ENCODE measurements around the gene CLCNKA.
"Not testable (repeated sequence)": the region's sequence is repeated elsewhere in the genome, so short reads cannot be mapped to it uniquely, and the experiment has no call there.

CLCNKA gene

DNA sequence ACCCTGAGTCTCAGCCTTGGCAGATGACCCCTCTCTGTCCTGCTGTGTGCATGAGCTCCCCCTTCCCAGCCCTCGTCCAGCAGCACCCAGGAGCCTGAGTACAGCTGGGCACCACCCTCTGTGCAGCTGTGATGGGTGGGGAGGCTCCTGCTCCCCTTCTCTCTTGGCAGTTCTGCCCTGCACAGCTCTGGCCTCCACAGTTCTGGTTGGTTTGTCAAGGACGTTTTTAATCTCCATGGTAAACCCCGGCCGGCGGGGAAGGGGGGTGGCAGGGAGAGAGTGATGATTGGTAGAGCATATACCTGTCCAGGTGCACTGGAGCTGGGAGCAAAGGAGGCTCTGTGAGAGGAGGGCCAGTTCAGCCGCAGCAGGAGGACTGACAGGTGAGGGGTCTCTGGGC lies at the start of gene CLCNKA:
Gene CLCNKA, plus strand, starts transcription at position 356 of the 400 bp plus-strand sequence. CDS start 584 bp downstream, outside the sequence.
- DNase-seq (ENCODE audit: low spot score), result no peak

DNA sequence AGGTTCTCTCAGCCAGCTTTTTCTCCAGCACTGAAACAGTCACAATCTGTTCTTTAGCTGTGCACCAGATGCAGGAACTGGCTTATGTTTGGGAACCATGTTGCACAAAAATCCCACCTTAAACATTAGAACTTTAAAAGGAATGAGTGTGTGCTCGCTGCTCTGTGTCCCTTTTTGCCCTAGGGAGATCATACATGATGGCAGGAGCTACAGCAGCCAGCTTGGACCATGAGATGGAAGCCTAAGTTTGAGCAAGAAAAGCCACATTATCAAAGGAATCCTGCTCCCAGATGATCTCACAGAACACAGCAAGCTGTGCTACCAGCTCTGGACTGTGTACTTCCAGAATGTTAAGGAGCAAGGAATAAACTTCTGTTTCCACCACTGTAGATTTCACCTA lies 49.4 kb upstream of the CLCNKA start:
- no peak for DNase-seq (ENCODE audit: low spot score)

DNA sequence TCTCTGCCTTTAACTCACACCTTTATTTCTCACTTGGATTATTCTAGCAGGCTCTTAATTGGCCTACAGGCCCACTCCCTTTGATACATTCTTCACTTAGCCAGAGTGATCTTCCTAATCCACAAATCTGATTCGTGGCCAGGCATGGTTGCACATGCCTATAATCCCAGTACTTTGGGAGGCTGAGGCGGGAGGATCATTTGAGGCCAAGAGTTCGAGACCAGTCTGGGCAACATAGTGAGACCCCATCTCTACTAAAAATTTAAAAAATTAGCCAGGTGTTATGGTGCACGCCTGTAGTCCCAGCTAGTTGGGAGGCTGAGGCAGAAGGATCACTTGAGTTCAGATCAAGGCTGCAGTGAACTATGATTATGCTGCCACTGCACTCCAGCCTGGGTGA lies 48.1 kb upstream of the CLCNKA start:
- no peak for DNase-seq (ENCODE audit: low spot score)

DNA sequence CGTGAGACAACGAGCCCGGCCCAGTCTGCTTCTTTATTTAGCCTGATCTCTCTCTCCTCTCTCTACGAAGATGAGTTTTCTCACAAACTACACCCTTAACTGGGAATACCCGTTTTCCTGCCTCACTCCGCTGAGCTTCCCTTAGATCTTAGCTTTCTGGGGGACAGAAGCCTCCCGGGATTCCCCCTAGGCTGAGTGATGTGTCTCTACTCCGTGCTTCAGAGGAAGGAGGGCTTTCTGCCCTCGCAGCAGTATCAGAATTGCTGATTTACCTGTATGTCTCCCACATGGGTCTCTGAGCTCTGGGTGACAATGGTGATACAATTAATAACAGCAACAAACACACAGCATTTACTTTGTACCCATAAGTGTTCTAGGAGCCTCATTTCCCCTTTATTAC lies 47.0 kb upstream of the CLCNKA start:
- DNase-seq (ENCODE audit: low spot score), result no peak

DNA sequence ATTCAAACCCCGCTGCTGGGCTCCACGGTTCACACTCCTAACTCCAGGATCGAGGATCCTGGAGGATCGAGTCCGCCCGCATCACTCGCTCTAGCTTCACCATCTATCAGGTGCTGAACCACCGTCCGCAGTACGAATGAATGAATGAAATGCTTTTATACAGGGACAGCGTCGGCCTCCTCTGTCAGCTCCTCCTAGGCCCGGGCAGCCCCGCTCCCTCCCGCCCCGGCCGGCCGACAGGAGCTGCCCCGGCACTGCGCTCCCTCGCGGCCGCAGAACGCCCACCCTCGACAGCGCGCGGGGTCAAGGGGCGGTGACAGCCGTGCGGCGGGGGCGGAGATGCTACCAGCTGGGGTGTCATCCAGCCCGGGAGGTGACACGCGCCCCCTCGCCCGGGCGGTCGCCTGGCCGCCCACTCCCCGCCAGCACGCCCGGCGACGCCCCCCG lies 46.5 kb upstream of the CLCNKA start:
- DNase-seq (ENCODE audit: low spot score), result peak; percentile 33

DNA sequence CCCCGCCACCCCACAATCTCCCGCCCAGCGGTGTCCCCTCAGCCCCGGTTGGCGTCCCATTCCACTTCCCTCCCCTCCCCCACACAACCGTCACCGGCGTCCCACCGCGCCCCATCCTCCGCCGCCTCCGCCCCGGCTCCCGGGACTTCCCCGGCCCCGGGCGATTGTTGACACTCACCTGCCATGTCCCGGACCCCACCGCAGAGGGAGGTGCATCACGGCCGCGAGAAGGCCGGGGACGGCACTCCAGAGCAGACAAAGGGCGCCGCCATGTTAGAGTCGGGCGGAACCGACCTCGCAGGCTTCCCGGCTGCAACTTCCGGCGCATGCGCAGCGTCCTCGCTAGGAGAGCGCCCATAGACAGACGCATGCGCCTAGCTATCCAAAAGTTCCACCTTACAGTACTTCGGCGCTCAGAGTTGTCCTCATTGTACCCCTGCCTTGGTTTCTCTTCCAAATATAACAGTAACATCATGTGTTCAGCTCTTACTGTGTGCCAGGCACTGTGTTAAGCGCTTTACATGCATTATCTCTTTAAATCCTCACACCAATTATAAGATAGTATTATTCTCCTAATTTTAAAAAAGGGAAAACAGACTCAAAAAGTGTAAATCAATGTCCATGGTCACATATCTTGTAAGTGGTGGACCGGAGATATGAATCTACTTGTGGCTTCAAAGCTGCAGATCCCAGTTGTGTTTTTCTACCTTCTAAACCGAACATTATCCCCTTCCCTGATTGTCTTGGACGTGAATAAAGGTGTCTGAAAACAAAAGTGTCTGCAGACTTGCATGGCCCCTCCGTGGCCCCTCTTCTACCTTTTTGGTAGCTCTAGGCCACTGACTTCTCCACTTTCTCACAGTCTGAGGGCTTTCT lies 45.8 kb upstream of the CLCNKA start, which contains the start of gene ZBTB17:
Gene ZBTB17, minus strand, starts transcription at position 297 of the 876 bp plus-strand sequence. CDS start 27,606 bp downstream, outside the sequence.
- DNase-seq (ENCODE audit: low spot score), result peak; percentile 94

DNA sequence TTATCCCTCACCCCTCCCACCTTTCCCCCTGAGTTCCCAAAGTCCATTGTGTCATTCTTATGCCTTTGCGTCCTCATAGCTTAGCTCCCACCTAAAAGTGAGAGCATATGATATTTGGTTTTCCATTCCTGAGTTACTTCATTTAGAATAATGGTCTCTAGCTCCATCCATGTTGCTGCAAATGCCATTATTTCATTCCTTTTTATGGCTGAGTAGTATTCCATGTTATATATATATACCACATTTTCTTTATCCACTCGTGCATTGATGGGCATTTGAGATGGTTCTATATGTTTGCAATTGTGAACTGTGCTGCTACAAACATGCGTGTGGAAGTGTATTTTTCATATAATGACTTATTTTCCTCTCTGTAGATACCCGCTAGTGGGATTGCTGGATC lies 43.9 kb upstream of the CLCNKA start:
- DNase-seq (ENCODE audit: low spot score), result not testable (repeated sequence)

DNA sequence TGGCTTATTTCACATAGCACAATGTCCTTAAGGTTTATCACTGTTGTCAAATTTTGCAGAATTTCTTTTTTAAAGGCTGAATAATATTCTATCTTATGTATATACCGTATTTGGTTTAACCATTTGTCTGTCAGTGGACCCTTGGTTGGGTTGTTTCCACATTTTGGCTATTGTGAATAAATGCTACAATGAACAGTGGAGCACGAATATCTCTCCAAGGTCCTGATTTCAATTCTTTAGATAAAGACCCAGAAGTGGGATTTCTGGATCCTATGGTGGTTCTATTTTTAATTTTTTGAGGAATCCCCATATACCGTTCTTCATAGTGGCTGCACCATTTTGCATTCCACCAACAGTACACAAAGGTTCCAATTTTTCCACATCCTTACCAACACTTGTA lies 40.2 kb upstream of the CLCNKA start:
- no peak for DNase-seq (ENCODE audit: low spot score)

DNA sequence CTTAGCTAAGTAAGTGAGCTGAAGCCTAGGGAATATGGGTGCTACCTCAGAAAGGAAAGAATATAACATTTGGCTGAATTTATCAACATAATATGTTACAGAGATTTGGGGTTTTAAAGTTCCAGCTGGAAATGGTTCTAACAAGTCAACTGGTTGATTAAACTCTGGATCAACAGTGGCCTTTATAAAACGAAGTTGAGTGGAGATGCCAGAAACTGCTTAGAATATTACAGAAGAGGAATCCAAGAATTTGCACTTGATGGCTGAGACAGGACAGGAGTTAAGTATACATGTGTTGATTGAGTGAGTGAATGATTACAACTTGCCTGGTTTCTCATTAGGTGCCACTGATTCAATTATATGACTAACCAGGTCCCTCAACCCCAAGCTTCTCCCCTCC lies 38.6 kb upstream of the CLCNKA start:
- no peak for DNase-seq (ENCODE audit: low spot score)

DNA sequence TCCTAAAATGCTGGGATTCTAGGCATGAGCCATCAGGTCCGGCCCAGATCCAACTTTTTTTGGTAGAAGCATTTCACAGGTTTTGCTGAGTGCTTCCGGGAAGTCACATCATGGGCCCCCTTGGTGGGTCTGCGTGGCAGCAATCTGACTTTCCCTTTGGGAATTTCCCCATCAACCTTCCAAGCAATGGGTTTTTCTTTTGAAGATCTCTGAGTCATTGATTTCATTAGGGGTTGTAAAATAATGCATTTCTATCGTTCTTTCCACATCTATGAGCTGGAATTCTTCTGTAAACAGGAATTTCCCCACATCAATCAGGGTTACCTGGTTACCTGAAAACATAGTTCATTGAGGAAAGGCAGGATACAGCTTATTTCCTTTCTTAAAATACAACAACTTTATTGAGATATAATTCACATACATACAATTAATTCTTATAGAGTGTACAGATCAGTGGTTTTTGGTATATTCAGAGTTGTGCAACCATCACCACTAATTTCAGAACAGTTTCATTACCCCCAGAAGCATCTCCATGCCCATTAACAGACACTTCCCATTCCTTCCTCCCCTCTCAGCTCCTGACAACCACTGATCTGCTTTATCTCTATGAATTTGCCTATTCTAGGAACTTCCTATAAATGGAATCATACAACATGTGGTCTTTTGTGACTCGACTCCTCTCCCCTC lies 36.1 kb upstream of the CLCNKA start:
- DNase-seq (ENCODE audit: low spot score), result no peak

DNA sequence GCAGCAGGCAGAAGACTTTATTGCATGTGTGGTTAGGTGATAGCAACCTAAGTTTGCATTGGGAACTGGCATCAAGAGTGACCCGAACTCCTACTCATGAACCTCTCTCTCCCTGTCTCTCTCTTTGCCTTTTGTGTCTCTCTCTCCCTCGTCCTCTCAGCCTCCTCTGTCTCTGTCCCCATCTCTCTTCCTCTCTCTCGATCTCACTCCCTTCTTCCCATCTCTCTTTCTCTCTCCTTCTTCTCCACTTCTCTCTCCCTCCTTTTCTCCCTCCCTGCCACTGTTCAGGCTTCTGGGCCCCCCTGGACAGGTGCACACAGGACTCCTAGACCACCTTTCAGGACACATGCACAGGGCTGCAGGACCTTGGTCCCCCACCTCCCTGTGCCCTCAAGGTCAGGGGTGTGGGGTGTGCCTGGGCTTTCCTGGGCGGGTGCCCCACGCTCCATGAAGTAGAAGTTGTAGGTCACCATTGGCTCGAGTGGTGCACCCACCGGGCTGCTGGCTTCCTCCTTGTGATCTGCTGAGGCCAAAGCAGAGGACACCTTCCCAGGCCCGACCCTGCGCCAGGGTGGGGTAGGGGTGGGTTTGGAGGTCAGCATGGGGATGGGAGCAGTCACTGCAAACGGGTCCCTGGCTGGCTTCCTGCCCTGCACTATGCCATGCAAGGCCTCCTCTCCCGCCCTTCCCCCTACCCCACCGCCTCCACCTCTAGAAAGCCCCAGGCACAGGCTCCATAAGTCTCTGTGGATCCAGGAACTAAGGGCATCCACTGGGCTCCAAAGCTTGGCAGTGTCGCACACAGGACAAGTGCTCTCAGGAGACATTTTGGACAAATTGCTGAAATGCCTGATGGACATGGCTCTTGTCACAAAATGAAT lies 32.7 kb upstream of the CLCNKA start:
- no peak for DNase-seq (ENCODE audit: low spot score)

DNA sequence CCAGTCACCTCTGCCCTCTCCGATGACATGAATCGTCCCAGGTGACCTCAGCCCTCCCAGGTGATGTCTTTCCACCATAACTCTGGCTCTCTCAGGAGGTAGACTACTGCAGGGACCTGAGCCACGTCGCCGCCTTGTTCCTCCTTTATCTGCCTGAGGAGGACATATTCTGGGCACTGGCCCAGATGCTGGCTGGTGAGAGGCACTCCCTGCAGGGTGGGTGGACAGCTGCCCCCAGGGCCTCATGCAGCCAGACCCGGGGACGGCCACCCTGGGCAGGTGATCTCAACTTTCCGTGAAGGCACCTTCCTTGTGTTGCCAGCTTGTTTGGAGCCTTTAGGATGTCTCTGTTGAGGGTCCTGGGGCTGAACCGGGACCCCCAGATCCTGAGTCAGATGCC lies 32.1 kb upstream of the CLCNKA start:
- DNase-seq (ENCODE audit: low spot score), result no peak

DNA sequence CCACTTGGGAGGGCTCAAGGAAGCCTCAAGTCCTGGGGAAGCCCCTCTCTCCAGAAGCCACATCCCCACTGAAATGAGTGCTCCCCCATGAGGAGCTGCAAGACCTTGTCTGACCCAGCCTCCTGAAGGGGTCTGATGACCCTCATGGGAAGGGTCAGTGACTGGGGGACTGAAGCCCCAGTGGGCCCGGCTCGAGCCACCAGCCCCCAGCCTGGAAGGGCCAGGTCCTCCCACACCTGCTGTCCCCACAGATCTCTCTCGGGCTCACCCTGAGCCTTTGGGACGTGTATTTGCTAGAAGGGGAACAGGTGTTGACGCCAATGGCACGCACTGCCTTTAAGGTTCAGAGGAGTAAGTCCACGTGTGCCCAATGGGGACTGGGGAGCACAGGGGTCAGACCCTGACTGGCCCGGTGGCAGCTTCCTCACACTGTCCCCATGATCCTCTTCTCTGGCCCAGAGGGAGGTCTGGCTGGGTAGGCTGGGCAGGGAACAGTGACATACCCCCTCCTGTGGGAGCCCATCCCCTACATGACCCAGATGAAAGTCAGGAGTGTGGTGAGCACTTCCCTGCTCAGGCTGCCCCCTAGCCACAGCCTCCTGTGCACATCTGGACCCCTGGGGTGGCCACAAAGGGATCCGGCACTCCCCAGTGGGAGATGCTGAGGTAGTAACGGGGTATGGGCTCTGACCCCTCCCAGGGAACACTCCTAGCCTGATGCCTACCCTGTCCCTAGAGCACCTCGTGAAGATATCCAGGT lies 30.2 kb upstream of the CLCNKA start:
- DNase-seq (ENCODE audit: low spot score), result no peak

DNA sequence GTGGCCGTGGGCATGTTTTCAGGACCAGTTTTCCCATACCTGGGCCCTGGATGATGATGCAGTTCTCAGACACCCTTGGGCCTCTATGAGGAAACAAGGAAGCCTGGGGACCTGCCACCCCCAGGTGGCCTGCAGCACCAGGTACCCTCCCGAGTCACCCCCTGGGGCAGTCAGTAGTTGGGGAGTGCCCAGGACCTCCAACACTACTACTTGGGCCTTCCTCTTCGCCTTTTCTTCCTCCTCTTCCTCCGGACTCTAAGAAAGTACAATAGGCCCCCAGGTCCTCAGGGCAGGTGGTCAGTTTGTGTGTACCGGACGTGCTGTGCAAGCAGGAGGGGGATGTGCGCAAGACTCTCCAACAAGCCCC lies 29.7 kb upstream of the CLCNKA start:
- DNase-seq (ENCODE audit: low spot score), result no peak

DNA sequence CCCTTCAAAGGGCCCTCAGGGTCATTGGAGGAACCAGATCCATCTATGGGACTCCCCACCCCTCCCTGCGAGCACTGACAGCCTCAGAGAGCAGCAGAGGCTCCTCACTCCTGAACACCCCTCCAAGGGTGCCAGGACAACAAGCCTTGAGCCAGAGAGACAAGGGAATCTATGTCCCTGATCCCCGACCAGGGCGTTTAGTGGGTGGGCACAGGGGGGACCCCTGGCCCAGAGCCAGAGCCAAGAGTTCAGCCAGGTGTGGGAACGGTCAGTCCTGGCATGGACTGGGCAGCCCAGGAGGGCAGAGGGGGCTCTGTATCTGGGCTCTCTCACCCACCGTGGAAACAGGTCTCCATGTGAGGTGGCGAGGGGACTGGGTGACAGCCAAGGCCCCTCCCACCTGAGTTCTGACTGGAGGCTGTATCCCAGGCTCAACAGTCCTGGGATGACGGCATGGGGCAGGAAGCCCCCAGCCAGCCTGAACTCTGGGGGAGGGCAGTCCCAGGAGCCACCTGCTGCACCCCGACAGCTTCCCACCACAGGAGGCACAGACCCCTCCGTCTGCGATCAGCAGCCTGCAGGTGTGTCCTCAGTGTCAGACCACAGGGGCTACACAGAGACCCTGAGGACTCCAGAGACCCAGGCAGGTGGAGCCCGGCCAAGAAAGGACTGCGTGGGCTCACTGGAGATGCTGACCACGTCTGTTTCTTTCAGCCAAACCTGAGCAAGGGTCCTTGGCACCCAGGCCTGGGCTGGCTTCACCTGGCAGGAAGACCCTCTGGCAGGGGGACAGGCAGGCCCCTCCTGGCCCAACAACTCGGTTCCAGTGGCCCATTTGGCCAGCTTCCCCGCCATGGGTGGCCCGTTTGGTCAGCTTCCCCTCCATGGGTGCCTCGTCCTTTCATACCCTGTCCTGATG lies 29.0 kb upstream of the CLCNKA start:
- DNase-seq (ENCODE audit: low spot score), result no peak

DNA sequence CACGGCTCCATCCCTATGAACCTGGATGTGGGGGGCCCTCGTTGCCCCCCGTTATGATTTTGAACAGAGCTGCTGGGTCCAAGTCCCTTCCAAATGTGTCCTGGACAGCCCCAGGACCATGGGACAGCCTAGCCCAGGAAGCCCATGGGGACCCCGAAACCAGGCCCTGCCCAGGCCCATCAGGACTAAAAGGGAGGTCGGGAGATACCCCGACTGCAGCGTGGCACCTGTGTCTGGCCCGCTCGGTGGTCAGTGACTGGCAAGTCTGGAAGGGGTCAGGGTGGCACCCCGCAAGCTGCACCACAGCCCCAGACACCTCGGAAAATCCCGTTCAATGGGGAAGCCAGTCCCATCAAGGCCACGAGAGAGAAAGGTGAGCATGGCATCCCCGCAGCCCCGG lies 28.2 kb upstream of the CLCNKA start:
- DNase-seq (ENCODE audit: low spot score), result no peak

DNA sequence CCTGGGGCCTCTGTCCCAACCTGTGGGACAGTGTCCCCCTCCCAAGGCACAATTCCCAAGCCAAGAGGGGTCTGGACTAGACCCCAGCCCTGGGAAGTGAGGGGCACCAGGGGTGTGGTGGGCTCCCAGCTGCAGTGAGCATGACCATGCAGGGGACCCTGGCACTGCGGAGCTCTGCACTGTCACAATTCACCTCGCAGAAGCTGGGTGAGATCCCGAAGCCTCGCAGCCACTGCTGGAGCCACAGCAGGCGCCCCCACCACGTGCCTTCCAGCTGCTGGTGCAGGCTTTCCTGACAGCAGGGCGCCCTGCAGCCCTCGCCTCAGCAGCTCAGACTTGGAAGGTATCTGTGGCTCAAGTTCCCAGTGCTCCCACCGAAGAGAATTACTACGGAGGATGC lies 27.8 kb upstream of the CLCNKA start:
- DNase-seq (ENCODE audit: low spot score), result no peak

DNA sequence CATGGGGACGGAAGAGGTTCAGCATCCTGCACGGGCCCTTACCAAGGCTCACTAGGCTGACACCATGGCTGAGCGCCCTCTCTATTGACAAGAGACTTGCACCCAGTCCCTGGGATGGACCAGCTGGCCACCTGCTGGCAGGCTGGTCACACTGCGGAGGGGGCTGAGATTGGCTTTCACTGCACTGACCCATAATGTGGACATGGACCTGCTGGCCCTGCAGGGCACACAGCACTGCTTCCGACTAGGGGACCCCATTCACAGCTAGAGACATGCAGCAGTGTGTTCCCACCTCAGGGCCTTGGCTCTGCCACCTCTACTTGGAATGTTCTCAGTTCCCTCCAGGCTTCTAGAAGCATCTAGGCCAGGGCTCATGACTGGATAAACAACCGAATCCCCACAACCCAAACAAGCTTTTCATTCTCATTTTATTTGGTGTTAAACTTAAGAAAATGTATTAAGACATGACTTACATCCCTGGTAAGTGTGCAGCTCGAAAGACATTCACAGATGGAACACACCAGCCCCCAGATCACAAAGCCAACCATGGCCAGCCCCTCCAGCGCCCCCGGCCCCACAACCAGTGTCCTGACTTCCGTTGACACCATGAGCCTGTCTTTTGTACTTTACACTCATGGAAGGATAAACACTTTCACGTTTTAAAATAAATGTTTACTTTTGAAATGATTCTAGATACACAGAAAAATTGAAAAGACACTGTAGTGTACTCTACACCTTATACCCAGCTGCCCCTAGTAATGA lies 27.1 kb upstream of the CLCNKA start:
- DNase-seq (ENCODE audit: low spot score), result peak; percentile 17

DNA sequence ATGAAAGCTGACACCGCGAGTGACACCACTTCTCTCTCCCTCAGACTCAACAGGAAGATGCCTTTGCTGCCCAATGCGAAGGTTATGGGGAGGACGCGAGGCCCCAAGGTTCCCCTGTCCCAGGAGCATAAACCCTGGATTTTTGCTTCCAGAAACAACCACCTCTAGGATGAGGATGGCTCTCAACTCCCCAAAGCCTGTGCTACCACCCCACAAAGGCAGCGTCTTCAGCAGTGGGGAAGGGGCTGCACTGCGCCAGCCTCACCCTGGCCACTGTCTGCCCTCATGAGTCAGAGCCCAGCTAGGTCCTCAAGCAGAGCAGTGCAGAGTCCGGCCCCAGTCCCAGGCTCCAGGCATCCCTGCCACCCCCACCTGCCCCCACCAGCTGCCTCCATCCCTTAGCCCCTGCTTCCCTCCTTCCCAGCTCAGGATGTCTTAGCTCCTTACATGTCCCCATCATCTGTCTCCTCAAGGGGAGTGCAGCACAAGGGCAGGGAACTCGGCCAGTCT lies 24.7 kb upstream of the CLCNKA start:
- no peak for DNase-seq (ENCODE audit: low spot score)
